MM.1S (cell line): ENCODE measurements around the gene PCSK4.

Experiments
- DNase-seq: peaks from one replicate; pipeline ENCODE4 v3.0.0-alpha.2; 2015
- H2AFZ ChIP-seq: fragments of 300-600 bp; sonication (generic); 2 replicates; pipeline ENCODE4 v1.6.0; 2016; ENCODE audit warnings: antibody characterized with exemption, low read length
- H3F3A ChIP-seq: fragments of 300-600 bp; sonication (generic); 2 replicates; pipeline ENCODE4 v1.6.1; 2016; ENCODE audit warnings: mild to moderate bottlenecking, antibody characterized with exemption, low read length, moderate library complexity, mixed read lengths; ENCODE audit not compliant: insufficient read depth
- H3K27ac ChIP-seq: fragments of 300-600 bp; sonication (generic); 2 replicates; pipeline ENCODE4 v1.5.1; 2016; ENCODE audit warnings: mild to moderate bottlenecking, low read length
- H3K27me3 ChIP-seq: fragments of 300-600 bp; sonication (generic); replicated peaks from 2 replicates; pipeline ENCODE4 v1.6.0; 2016; ENCODE audit warnings: low read length; ENCODE audit not compliant: insufficient read depth
- H3K36me3 ChIP-seq: fragments of 300-600 bp; sonication (generic); replicated peaks from 2 replicates; pipeline ENCODE4 v1.6.1; 2016; ENCODE audit warnings: mild to moderate bottlenecking, low read length, mixed read lengths; ENCODE audit not compliant: insufficient read depth
- H3K4me1 ChIP-seq: fragments of 300-600 bp; sonication (generic); 2 replicates; pipeline ENCODE4 v1.6.1; 2016; ENCODE audit warnings: low read length, mixed read lengths
- H3K4me2 ChIP-seq: fragments of 300-600 bp; sonication (generic); 2 replicates; pipeline ENCODE4 v1.6.0; 2016; ENCODE audit warnings: low read depth, low read length
- H3K4me3 ChIP-seq: fragments of 300-600 bp; sonication (generic); 2 replicates; pipeline ENCODE4 v1.5.1; 2016; ENCODE audit warnings: low read length, mixed read lengths
- H3K79me2 ChIP-seq: fragments of 300-600 bp; sonication (generic); 2 replicates; pipeline ENCODE4 v1.6.1; 2016; ENCODE audit warnings: mixed run types, low read length, mixed read lengths
- H3K9ac ChIP-seq: fragments of 300-600 bp; sonication (generic); 2 replicates; pipeline ENCODE4 v1.6.1; 2016; ENCODE audit warnings: low read length, mixed read lengths
- H3K9me2 ChIP-seq: fragments of 300-600 bp; sonication (generic); replicated peaks from 2 replicates; pipeline ENCODE4 v1.6.1; 2016; ENCODE audit warnings: mild to moderate bottlenecking, low read length, mixed read lengths; ENCODE audit not compliant: insufficient read depth
- H3K9me3 ChIP-seq: fragments of 300-600 bp; sonication (generic); replicated peaks from 2 replicates; pipeline ENCODE4 v1.6.1; 2016; ENCODE audit warnings: mild to moderate bottlenecking, low read length, mixed read lengths; ENCODE audit not compliant: insufficient read depth
- H4K20me1 ChIP-seq: fragments of 300-600 bp; sonication (generic); 2 replicates; pipeline ENCODE4 v1.6.1; 2016; ENCODE audit warnings: mild to moderate bottlenecking, low read length, moderate library complexity, mixed read lengths; ENCODE audit not compliant: insufficient read depth
- EZH2 ChIP-seq: fragments of 300-600 bp; sonication (generic); optimal IDR thresholded peaks from 2 replicates; pipeline ENCODE3; 2017; ENCODE audit warnings: low read depth, mild to moderate bottlenecking, antibody characterized with exemption, low read length, mixed read lengths
- EZH2phosphoT487 ChIP-seq: fragments of 300-600 bp; sonication (generic); IDR thresholded peaks from 2 replicates; pipeline ENCODE4 v1.6.1; 2018; ENCODE audit warnings: antibody characterized with exemption, low read length
- TF ChIP-seq, protein P1 (sequence below): fragments of 300-600 bp; sonication (generic); IDR thresholded peaks from 2 replicates; pipeline ENCODE4 v1.5.1; 2016; ENCODE audit warnings: antibody characterized with exemption, low read length, mixed read lengths

PCSK4 gene

GRCh38 chr19:1534972-1535371 lies 44.8 kb upstream of the PCSK4 start:
- Histone ChIP-seq H3K36me3 (no peaks in the 10 kb centered on the region), H3K4me2 (no peak overlapping the region), H3K9me3 (no peaks in the 10 kb centered on the region), H3K9me2 (no peaks in the 10 kb centered on the region), H3K9ac (no peak overlapping the region), H3K27ac (no peak overlapping the region), H3K79me2 (no peaks in the 10 kb centered on the region), H2AFZ (no peak overlapping the region), H3K4me1 (no peaks in the 10 kb centered on the region), H3K4me3 (no peak overlapping the region), H4K20me1 (no peaks in the 10 kb centered on the region), H3K27me3 (peaks cover 85% of the 10 kb centered on the region), H3F3A (no peaks in the 10 kb centered on the region)
- no peak for DNase-seq
- TF ChIP-seq EZH2 (no peak), EZH2phosphoT487 (no peak)
- TF ChIP-seq, protein P1, sequence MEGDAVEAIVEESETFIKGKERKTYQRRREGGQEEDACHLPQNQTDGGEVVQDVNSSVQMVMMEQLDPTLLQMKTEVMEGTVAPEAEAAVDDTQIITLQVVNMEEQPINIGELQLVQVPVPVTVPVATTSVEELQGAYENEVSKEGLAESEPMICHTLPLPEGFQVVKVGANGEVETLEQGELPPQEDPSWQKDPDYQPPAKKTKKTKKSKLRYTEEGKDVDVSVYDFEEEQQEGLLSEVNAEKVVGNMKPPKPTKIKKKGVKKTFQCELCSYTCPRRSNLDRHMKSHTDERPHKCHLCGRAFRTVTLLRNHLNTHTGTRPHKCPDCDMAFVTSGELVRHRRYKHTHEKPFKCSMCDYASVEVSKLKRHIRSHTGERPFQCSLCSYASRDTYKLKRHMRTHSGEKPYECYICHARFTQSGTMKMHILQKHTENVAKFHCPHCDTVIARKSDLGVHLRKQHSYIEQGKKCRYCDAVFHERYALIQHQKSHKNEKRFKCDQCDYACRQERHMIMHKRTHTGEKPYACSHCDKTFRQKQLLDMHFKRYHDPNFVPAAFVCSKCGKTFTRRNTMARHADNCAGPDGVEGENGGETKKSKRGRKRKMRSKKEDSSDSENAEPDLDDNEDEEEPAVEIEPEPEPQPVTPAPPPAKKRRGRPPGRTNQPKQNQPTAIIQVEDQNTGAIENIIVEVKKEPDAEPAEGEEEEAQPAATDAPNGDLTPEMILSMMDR: no peak

DNA sequence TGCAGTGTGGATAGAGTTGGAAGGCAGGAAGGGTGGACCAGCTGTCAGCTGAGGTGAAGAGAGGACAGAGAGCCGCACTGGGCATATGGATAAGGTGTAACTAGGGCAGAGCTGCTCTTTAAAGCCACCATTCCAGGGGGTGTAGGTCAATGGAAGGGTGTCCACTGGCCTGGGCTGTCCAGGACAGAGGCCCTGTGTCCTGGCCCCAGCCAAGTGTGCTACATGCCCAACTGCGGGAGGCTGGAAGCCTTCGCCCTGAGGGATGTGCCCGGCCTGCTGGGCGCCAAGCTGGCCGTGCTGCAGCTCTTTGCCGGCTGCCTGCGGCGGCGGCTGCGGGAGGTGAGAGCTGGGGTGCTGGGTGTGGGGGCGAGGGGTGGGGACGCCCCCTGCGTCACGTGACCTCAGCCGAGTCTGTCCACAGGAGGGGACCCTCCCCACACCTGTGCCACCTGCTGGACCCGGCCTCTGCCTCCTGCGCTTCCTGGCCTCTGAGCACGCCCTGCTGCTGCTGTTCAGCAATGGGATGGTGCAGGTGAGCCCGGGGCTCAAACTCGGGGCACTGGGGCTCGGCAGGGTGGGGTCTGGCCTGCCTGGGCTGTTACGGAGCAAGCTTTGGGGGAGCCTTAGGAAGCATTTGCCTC lies 43.5 kb upstream of the PCSK4 start:
- no peaks in the 10 kb centered on the region for H3K9me2 ChIP-seq
- TF ChIP-seq EZH2 (no peak), EZH2phosphoT487 (no peak)
- TF ChIP-seq, protein P1: no peak

GRCh38 chr19:1532003-1532402 lies 41.9 kb upstream of the PCSK4 start:
- Histone ChIP-seq H3K9ac (no peak overlapping the region), H3K27ac (no peak overlapping the region), H2AFZ (no peak overlapping the region), H3K9me2 (no peaks in the 10 kb centered on the region), H3K9me3 (no peaks in the 10 kb centered on the region), H3K27me3 (peaks cover 87% of the 10 kb centered on the region), H3F3A (no peaks in the 10 kb centered on the region), H3K36me3 (no peaks in the 10 kb centered on the region), H3K4me2 (no peak overlapping the region), H3K79me2 (no peaks in the 10 kb centered on the region), H3K4me1 (no peaks in the 10 kb centered on the region), H4K20me1 (no peaks in the 10 kb centered on the region), H3K4me3 (no peak overlapping the region)
- no peak for TF ChIP-seq EZH2
- TF ChIP-seq EZH2phosphoT487: no peak
- TF ChIP-seq, protein P1: no peak
- no peak for DNase-seq

More for the DNA sequence above, 43.5 kb upstream of the PCSK4 start:
- Histone ChIP-seq H3K27me3 (peaks cover 90% of the 10 kb centered on the region), H3F3A (no peaks in the 10 kb centered on the region), H2AFZ (no peak overlapping the region), H4K20me1 (no peaks in the 10 kb centered on the region), H3K9me3 (no peaks in the 10 kb centered on the region), H3K4me3 (no peak overlapping the region), H3K36me3 (no peaks in the 10 kb centered on the region), H3K4me1 (no peaks in the 10 kb centered on the region), H3K79me2 (no peaks in the 10 kb centered on the region), H3K9ac (no peak overlapping the region), H3K27ac (no peak overlapping the region), H3K4me2 (no peak overlapping the region)
- DNase-seq: no peak
